ACHN (cell line): ENCODE results near the gene PHF1.

Experiments used
- DNase-seq: peaks from one replicate; pipeline ENCODE4 v3.0.0-alpha.2; 2015
- in situ Hi-C: cut with HindIII; loops from 2 replicates; pipeline ENCODE4 v1.10.0; 2017; ENCODE audit warnings: low sequenced_read_pairs, low pct_ligation_motif_present, low pct_unique_long_range_greater_than_20kb

Gene PHF1

GRCh38 chr6:33415831-33416230 is 5.0 kb downstream of the PHF1 start:
- in situ Hi-C loops, result no loop called here

DNA sequence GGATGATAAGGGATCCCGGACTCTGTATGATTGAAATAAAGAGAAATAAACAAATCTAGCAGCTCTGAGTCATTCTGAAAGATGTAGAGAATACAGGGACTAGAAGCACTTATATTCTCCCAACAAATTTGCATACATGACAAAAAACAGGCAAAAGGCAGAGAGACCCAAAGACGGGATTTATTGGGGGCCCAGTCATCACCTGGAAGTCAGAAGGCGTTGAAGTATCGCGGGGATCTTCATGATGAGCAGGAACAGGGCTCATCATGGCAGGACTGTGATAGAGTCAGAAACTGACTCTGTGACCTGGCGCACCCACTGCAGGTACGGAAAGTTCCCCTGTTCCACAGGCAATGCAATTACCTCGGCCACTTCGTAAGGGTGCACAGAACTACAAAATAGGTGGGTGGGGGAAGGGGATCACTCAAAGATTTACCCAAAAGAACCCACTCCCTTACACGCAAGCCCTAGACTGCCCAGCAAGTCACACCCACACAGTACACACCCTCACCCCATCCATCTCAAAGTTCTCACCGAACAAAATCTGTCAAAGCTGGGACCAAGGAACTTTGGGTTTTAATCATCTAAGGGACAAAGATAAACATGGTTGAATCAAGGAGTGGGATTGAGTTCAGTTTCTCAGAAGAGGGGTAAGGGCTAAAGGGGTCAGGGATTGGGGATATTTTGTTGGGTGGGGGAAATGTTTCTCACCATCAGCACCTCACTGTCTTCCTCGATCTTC is 5.7 kb downstream of the PHF1 start:
- DNase-seq, result no peak
- in situ Hi-C loops, result no loop called here

More at GRCh38 chr6:33415831-33416230, 5.0 kb downstream of the PHF1 start:
- no peak for DNase-seq

DNA sequence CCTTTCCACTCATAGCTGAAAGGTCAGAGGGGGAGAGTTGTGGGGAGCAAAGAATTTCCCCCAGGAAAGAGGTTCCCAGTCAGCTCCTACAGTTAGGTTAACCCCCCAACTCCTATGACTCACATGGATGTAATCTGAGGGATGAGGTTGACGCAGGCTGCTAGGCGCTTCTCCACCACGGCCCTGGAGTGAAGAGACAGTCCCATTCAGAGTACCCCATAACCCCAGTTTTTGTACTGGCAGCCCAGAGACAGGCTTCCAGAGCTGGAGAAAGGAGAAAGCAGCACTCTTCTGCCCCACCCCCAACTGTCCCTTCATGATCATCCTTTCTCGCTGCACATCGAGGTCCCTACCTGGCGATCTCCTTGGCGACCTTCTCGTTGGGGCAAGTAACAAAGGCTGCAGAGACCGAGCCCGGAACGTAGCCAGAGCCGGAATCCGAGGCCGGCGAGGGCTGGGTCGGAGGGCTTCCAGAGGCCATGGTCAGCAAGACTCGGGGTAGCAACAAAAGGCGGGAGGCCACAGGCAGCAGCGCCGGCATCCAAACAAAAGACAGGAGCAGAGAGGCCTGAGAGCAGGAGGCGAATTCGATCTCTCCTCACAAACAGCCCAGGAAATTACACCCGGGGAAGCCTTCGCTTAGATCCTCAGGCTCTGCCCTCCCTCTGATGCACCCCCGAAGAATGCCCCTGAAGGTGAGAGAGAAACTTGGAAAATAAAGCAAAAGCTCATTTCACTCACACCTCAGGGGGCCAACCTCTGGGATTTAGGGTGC is 6.5 kb downstream of the PHF1 start:
- in situ Hi-C loops, result no loop called here
- DNase-seq, result peak; percentile 76

DNA sequence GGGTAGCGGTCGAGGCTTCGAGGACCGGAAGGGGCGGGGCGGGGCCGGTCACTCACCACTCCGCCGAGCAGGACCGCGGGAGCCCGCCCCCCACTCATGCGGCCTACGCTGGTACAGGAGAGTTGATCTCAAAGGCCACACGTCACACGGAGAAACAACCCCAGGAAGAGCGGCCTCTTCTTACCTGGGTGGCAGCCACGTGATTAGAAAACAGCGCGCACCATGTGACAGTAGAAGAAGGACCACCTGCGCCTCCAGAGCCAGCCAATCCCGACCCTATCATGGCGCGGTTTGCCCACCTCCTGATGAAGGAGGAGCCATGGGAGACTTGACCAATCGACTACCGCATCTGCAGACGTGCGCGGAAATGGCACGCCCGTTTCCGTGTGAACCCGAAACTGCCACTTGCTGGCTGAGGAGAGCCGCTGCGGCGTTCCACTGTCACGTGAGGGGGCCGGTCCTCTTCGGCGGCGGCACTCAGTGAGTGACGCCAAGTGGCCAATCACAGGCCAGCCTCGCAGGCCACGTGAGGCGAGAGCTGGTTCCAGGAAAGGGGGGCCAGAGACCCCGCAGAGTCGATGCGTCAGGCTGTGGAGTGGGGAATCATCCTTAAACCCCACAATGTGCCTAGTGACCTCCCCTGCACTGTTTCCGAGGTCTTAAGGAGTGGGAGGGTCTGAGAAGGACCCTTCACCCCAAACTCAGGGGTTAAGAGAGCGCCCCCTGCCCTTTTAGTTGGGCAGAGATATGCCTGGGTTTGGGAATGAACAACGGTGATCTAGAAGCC is 7.3 kb downstream of the PHF1 start, which contains the start of gene CUTA:
TSS of gene CUTA (minus strand) at position 205 of the 787 bp plus-strand sequence. CDS start at position 98, 107 bp downstream.
- peak; percentile 99 for DNase-seq
- in situ Hi-C loops, result no loop called here

GRCh38 chr6:33418690-33419291 is 8.0 kb downstream of the PHF1 start:
- peak; percentile 25 for DNase-seq
- in situ Hi-C loops, result no loop called here

GRCh38 chr6:33419580-33420490 is 9.0 kb downstream of the PHF1 start, which contains the start of gene SYNGAP1:
TSS of gene SYNGAP1 (plus strand) at chr6:33420065. CDS start at chr6:33420265, 200 bp downstream.
- in situ Hi-C loops, result no loop called here
- DNase-seq, result peak; percentile 50

GRCh38 chr6:33420491-33421343 is 9.9 kb downstream of the PHF1 start:
- in situ Hi-C loops, result no loop called here
- DNase-seq, result no peak

DNA sequence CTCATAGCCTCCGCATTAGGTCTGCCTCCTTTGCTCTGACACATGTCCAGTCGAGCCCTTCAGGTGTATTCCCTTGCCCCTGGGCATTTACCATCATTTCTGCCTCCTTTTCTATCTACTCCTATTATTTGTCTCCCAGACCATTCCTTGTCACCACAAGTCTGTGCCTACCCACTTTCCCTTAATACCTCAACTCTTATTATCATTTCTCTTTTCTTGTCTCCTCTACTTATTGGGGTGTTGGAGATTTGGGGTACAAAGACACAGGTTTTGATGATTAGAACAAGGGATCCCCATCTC is 10.5 kb downstream of the PHF1 start:
- in situ Hi-C loops, result no loop called here
- no peak for DNase-seq

DNA sequence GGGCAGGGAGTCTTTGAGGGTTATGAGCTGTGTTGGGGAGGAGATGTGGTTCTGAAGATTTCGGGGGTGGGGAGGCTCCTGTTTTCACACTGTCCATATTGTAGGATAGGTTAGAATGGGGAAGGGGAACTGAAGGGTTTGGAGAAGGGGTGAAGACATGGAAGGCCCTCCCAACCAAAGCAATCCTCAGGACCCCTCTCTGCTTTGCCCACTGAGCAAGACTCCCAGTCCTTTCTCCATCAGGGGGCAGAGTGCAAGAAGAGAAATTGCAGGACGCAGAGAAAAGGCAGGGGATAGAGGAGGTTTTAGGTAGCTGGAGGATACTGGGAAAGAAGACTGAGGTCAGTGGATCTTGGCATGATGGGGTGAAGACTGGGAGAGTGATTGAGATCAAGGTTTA is 13.0 kb downstream of the PHF1 start:
- in situ Hi-C loops, result no loop called here
- DNase-seq, result no peak

DNA sequence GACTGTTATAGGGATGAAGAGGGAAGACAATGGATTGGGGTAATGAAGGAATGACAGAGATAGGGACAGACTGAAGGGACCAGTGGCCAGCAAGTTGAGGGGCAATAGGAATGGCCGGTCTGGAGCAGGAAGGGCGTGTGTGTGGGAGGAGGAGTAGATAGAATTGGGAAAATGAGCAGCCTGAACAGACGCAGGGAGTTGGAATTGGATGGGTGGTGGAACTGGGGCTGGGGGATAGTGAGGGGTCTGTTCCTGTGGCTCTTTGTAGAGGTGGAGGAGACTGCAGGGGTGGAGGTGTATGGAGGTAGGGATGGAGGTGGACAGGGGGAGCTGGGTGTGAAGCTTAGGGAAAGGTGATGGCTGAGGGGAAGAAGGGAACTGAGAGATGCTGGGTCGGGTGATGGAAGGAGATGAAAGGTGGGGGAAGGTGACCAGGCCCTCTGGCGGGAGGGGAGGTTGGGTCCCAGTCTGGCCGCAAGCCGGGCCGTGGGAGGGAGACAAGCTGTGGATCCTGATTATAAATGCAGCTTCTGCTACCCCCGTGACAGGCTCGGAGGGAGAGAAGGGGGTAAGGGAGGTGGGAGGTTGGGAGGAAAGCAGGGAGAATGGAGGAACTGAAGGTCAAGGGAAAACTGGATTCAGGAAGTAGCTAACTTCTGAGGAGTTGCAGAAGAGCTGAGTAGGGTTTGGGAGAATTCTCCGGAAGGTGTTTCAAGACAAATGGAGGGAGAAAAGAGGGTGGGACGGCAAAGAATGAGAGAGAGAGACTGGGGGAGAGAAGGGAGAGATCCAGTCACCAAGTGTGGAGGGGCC is 14.2 kb downstream of the PHF1 start:
- DNase-seq, result no peak
- in situ Hi-C loops, result no loop called here

- in situ Hi-C loops, result no loop called here
- DNase-seq, result peak; percentile 80
Observed at GRCh38 chr6:33425668-33426577, 15.1 kb downstream of the PHF1 start.

DNA sequence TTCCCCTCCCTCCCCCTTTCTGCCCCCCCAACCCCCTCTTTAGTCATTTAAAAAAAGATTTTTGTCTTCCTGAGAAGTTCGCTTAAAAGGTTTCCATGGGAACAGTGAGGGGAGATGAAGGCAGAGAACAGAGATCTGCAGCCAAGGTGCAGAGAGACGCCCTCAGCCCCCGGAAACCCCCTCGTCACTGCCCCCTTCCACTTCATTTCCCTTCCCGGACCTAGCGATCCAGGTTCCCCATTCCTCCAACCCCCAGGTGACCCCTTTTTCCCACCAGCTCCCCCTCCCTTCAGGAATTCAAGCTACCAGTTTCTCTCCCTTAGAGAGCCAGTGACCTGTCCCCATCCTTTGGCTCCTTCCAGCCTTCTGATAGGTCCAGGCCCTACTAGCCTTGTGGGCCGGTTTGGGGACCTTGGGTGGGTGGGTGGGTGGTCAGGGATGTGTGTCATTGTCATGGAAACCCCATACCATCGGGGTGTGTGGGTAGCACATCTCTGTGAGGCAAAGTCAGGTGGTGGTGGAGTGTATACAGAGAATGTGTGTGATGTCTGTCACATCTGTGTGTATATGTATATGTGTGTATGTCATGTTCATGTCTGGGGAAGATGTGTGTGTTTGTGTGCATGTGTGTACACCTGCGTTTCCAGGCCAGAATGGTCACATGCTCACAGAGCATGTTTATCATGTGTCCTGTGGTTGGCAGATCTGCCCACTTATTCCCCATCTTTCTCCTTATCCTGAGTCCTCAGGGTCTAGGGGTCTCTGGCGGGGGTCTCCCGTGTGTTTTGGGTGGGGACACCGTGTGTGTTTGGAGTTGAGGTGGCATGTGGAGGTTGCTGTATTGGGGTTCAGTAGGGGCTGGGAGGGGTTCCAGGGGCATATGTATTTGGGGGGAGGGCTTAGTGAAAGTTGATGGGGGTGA is 16.0 kb downstream of the PHF1 start:
- no peak for DNase-seq
- in situ Hi-C loops, result no loop called here

DNA sequence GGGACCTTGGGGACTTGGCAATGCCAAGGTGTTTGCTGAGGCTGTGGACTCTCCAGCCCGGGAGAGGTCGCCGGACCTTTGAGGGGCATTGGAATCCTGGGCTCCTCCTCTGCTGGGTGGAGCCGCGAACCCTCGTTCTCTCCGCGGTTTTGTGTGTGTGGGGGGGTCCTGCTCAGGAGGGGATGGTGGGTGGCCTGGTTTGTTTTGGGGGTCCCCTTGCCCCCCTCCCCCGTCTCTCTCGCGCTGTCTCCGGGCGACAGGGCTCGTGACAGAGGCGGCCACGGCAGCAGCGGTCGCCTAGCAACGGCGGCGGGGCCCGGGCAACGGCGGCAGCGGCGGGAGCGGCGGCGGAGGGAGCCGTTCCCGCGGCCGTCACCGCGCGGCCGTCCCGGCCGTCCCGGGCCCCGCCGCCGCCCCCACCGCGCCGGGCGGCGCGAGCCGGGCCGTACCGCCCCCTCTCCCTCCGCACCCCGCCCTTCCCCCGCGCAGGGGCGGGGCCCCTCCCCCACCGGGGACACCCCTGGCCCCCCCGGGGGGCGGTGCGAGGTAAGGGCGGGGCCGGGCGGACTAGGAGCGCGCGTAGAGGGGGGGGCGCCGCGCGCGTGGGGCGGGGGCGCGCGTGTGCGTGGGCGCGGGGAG is 16.9 kb downstream of the PHF1 start:
- in situ Hi-C loops, result no loop called here
- no peak for DNase-seq
